Breast epithelium (tissue), 3 donors: Measurements from ENCODE around the gene PIN1.

Source experiments
- CTCF ChIP-seq, 3 donors: fragments of 450-650 bp; IDR thresholded peaks; one replicate each; pipeline ENCODE4 v1.5.1; 2016 to 2017; ENCODE audit warnings: antibody characterized with exemption in 3 of 3, mild to moderate bottlenecking in 3 of 3, moderate library complexity in 3 of 3
- POLR2A ChIP-seq: fragments of 450-650 bp; IDR thresholded peaks from one replicate; pipeline ENCODE4 v1.6.1; 2016; ENCODE audit warnings: antibody characterized with exemption, mild to moderate bottlenecking, moderate library complexity
- POLR2AphosphoS5 ChIP-seq, 3 donors: sonication (generic); formaldehyde crosslinking; IDR thresholded peaks; one replicate each; pipeline ENCODE4 v1.6.1; 2017; ENCODE audit warnings: antibody characterized with exemption in 3 of 3

- no peak for TF ChIP-seq POLR2A
- no peak for TF ChIP-seq POLR2AphosphoS5 (IDR thresholded peaks at IDR 0.05)
- TF ChIP-seq CTCF (IDR thresholded peaks at IDR 0.05), result no peak
These were observed 46.6 kb downstream of the PIN1 start for GRCh38 chr19:9881720-9882119.
